Fibroblast of skin of left quadriceps (primary cell): ENCODE results near the gene EML1.
A peak's percentile ranks its signal among the peaks of the same experiment; 100 is the strongest.

Experiments
- DNase-seq, 2 experiments: peaks; one replicate each; pipeline ENCODE4 v3.0.0-alpha.2; 2013; ENCODE audit warnings: low read depth in 2 of 2

EML1 gene

DNA sequence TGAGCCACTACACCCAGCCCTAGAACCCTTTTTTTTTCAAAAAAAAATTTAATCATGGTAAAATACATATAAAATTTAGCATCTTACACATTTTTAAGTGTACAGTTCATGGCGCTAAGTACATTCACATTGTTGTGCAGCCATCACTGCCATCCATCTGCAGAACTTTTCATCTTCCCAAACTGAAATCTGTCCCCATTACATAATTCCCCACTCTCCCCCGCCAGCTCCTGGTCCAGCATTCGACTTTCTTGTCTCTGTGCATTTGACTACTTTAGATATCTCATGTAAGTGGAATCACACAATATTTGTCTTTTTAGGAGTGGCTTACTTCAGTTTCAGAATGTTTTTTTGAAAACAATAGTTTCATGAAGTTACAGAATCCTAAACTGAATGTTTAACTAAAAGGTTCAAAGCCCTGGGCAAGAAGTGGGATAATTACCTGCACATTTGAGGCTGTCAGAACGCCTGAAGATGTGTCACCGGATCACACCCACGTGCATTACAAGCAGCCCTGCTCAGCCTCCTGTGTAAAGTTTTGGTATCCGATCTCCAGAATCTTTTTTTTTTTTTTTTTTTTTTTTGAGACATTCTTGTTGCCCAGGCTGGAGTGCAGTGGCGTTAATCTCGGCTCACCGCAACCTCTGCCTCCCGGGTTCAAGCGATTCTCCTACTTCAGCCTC lies 12.7 kb downstream of the EML1 start:
- DNase-seq = no peak

- DNase-seq = no peak
Observed at GRCh38 chr14:99806836-99807235, 13.6 kb downstream of the EML1 start.

DNA sequence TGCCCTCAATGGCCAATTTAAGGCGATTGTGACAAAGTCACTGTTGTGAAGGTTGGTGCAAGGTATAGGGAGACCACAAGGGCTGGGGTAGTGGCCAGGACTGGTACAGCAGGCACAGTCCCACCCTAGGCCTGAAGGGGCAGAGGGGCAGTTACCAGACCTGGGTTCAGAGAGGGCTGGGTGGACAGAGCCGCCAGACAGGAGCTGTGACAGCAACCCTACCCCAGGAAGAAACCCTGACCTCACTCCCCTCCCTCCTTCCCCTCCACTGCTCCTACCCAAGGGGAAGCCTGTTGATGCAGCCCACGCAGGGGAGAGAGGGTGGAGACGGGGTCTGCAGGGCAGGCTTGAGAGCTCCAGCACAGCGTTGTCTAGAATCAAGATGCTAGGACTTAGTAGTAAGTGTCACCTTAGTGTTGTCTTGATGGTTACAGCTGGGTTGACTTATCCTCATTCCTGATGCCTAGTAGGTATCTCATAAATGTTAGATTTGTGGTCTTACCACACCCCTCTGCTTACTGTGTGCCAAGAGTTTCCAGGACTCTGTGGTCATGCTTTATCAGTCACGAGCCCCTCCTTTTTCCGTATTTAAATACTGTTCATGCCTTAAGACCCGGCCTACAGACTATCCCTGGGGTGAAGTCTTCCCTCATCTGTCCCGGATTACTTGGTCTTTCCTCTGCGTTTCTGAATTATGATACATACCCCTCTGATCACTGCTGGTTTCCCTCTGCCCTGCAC lies 14.4 kb downstream of the EML1 start:
- no peak for DNase-seq

- no peak for DNase-seq
Observed at GRCh38 chr14:99808154-99808505, 14.9 kb downstream of the EML1 start.

GRCh38 chr14:99808515-99808914 lies 15.3 kb downstream of the EML1 start:
- DNase-seq = no peak

- peak; percentile 48 to 52 for DNase-seq
Observed at GRCh38 chr14:99809360-99809759, 16.1 kb downstream of the EML1 start.

GRCh38 chr14:99809859-99810558 lies 16.8 kb downstream of the EML1 start:
- DNase-seq = no peak

DNA sequence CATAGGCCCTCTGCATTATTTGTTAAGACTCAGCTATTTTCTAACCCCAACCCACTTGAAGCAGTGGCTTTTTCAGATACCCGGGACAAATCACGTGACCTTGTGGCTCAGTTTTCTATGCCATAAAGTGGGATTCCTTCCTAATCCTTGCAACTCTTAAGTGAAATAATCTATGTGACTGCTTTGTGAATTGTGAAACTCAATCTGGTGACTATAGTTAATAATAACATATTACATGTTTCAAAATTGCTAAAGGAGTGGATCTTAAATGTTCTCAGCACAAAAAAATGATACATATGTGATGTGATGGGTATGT lies 17.3 kb downstream of the EML1 start:
- DNase-seq = no peak

DNA sequence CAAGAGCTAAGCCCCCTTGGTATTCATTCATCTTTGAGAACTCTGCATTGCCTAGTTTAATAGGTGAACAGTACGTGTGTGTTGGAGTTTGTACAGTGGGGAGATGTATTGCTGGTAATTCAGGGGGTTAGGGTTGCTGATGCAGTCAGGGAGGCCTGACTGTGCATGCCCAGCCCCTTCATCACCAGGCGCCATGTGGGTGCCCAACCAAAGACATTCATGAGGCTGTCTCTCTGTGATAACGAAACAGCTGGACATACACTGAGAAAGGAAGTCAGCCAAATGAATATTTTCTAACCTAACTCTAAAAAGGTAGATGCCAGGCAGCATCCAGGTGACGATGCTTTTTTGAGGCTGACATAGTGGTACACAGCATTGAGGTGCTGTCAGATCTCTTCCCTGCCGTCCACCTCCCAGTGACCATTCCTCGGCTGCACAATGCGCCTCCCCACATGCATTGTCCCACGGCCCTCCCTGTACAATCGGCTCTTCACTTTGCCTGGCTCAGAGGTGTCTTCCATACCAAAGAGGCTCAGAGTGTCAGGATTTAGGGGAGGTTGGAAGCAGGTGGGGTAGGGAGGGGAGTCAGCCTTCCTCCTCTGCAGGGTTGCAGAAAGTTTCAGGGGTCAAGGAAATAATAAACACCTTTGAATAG lies 19.0 kb downstream of the EML1 start:
- no peak for DNase-seq

- no peak for DNase-seq
Observed at GRCh38 chr14:99812892-99813291, 19.7 kb downstream of the EML1 start.

DNA sequence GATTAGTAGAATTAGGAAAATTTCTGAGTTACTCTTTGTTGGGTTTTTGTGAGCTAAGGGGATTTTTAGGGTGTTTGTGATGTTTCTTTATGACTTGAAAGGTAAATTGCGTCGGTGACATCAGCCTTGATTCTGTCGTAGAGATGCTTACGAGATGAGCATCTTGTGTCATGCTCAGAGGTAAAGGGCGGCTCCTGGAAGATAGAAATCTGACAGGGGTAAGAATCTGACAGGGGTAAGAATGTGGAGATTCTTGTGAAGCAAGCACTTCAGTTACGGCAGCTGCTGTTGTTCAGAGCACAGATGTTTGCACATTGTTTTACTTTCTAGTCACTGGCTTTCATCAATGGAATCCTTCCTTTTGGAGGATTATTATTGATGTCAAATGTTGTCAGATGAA lies 22.5 kb downstream of the EML1 start:
- DNase-seq = no peak

DNA sequence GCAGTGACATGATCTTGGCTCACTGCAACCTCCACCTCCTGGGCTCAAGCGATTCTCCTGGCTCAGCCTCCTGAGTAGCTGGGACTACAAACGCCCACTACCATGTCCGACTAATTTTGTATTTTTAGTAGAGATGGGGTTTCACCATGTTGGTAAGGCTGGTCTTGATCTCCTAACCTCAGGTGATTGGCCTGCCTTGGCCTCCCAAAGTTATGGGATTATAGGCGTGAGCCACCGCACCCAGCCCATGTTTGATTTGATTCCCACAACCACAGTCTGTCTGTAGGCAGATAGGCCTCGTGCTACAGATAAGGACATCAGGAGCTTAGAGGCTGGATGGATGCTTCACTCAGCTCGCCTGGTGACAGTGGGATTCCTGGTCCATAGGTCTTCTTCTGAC lies 23.0 kb downstream of the EML1 start:
- no peak for DNase-seq

GRCh38 chr14:99816642-99817041 lies 23.4 kb downstream of the EML1 start:
- no peak for DNase-seq

DNA sequence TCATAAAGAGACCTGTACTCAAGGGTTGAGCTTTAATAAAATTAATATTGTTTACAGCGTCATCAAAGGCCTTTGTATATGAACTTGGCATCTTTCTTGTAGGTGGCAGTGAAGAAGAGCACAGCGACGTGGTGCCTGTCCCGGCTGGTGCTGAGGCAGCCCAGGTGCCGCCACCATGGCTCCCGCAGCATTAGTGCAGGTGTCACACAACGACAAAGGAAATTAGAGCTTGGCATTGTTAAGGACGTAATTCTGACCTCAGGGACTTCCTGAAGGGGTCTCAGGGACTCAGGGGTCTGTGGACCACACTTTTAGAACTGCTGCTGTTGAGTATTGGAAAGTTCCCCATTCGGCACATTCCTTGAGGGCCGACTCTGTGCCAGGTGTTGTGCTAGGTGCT lies 24.1 kb downstream of the EML1 start:
- DNase-seq = no peak

DNA sequence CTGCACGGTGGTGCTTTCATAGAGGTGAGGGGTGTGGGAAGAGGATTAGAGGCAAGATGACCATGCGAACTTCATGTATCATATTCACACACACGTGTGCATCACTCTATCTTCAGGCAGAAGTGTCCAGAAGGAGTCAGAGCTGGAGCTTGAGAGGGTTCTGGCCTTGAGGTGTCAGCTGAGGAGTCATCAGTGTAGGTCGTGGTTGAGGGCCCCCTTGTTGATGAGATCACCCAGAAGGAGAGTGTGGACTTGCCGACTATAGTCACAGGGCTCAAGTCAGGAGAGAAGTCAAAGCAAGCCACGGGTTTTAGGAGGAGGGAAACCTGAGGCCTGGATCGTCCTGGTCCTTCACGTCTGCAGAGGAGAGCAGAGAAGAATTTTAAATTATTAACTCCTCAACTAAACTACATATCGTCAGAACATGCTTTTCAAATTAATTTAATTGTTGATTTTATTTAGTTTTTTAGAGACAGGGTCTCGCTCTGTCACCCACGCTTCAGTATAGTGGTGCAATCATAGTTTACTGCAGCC lies 25.4 kb downstream of the EML1 start:
- DNase-seq = no peak

GRCh38 chr14:99819514-99819913 lies 26.3 kb downstream of the EML1 start:
- no peak for DNase-seq

DNA sequence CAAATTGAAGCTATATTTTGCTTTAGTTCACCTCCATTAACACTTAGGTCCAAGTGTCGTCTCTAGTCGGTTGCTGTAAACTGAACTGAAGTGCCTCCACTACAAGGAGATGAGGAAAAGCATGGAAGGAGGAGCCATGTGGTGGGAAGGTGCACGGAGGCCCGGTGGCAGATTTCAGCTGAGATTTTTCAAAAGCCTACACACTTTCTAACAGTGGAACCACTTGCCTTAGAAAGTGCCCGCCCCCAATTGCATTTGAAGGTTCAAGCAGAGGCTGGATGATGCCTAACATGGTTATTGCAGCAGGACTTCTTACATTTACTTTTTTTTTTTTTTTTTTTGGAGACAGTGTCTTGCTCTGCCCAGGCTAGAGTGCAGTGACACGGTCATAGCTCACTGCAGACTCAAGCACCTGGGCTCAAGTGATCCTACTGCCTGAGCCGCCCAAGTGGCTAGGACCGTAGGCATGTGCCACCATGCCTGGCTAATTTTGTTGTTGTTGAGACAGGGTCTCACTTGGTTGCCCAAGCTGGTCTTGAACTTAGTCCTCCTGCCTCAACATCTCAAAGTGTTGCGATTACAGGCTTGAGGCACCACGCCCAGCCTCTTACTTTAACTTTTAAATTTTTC lies 27.6 kb downstream of the EML1 start:
- no peak for DNase-seq

- peak; percentile 92 for DNase-seq
Observed at GRCh38 chr14:99821519-99822508, 28.6 kb downstream of the EML1 start.

DNA sequence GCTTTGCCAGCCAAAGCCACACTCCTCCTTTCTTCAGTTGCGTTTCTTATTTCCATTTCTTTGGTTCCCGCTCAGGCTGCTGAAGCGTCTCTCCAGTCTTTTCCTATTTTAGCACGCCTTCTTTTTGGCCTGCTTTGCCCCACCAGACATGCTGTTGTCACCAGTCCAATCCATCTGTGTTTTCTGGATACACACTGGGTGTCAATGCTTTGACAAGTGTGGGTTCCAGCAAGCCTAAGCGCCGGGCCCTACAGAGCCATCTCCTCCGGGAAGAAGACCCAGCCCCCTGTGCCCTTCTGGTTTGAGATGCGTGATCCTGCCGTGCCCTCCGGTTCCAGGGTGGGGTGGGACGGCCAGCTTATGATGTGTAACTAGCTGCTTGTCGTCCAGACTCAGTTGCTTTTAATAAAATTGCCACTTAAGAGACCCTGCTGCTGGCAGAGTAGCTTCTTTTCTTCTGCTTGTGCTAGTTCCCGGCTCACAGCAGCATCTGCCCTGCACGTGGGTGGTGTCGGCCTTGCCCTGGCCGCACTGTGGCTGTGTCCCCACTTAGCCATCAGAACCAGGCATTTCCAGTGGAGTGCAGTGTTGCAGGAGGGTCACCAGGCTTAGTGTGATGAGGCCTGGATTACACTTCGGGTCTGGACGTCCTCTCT lies 29.7 kb downstream of the EML1 start:
- no peak for DNase-seq

DNA sequence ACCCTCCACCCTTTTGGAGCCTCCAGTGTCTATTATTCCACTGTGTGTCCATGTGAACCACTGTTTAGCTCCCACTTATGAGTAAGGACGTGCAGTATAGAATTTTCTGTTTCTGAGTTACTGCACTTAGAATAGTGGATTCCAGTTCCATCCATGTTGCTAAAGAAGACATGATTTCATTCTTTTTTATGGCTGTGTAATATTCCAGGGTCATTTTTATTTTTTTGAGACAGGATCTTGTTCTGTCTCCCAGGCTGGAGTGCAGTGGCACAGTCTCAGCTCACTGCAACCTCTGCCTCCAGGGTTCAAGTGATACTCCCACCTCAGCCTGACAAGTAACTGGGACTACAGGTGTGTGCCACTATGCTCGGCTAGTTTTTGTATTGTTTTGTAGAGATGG lies 31.6 kb downstream of the EML1 start:
- no peak for DNase-seq
